ENCODE measurements around the gene TMEM175.

Gene TMEM175

GRCh38 chr4:954211-955020 is 22.2 kb downstream of the TMEM175 start:
- DNase-seq, result no peak

GRCh38 chr4:955161-955921 is 23.1 kb downstream of the TMEM175 start:
- in situ Hi-C loops (cut with HindIII; ENCODE audit: low pct_ligation_motif_present, low pct_unique_long_range_greater_than_20kb, low sequenced_read_pairs), result no loop called here
- no peak for DNase-seq

More at GRCh38 chr4:954211-955020, 22.2 kb downstream of the TMEM175 start:
- in situ Hi-C loops (cut with HindIII; ENCODE audit: low pct_ligation_motif_present, low pct_unique_long_range_greater_than_20kb, low sequenced_read_pairs), result no loop called here

- no peak for DNase-seq
- in situ Hi-C loops (cut with HindIII; ENCODE audit: low pct_ligation_motif_present, low pct_unique_long_range_greater_than_20kb, low sequenced_read_pairs), result no loop called here
These were observed 23.7 kb downstream of the TMEM175 start for GRCh38 chr4:955931-956381.

GRCh38 chr4:956531-957230 is 24.4 kb downstream of the TMEM175 start:
- in situ Hi-C loops (cut with HindIII; ENCODE audit: low pct_ligation_motif_present, low pct_unique_long_range_greater_than_20kb, low sequenced_read_pairs), result no loop called here
- no peak for DNase-seq

- DNase-seq, result no peak
- in situ Hi-C loops (cut with HindIII; ENCODE audit: low pct_ligation_motif_present, low pct_unique_long_range_greater_than_20kb, low sequenced_read_pairs), result no loop called here
These were observed 24.9 kb downstream of the TMEM175 start for GRCh38 chr4:957231-957580.

- no peak for DNase-seq
- in situ Hi-C loops (cut with HindIII; ENCODE audit: low pct_ligation_motif_present, low pct_unique_long_range_greater_than_20kb, low sequenced_read_pairs), result no loop called here
These were observed 25.5 kb downstream of the TMEM175 start for GRCh38 chr4:957581-958313.

GRCh38 chr4:958314-958665 is 26.0 kb downstream of the TMEM175 start:
- no peak for DNase-seq
- in situ Hi-C loops (cut with HindIII; ENCODE audit: low pct_ligation_motif_present, low pct_unique_long_range_greater_than_20kb, low sequenced_read_pairs), result no loop called here

GRCh38 chr4:958696-959337 is 26.6 kb downstream of the TMEM175 start:
- in situ Hi-C loops (cut with HindIII; ENCODE audit: low pct_ligation_motif_present, low pct_unique_long_range_greater_than_20kb, low sequenced_read_pairs), result no loop called here
- DNase-seq, result no peak

- in situ Hi-C loops (cut with HindIII; ENCODE audit: low pct_ligation_motif_present, low pct_unique_long_range_greater_than_20kb, low sequenced_read_pairs), result no loop called here
- no peak for DNase-seq
These were observed 27.3 kb downstream of the TMEM175 start for GRCh38 chr4:959338-960139.

GRCh38 chr4:960140-960635 is 27.9 kb downstream of the TMEM175 start:
- in situ Hi-C loops (cut with HindIII; ENCODE audit: low pct_ligation_motif_present, low pct_unique_long_range_greater_than_20kb, low sequenced_read_pairs), result no loop called here
- no peak for DNase-seq

- in situ Hi-C loops (cut with HindIII; ENCODE audit: low pct_ligation_motif_present, low pct_unique_long_range_greater_than_20kb, low sequenced_read_pairs), result no loop called here
- DNase-seq, result no peak
These were observed 28.5 kb downstream of the TMEM175 start for GRCh38 chr4:960636-961350.

- in situ Hi-C loops (cut with HindIII; ENCODE audit: low pct_ligation_motif_present, low pct_unique_long_range_greater_than_20kb, low sequenced_read_pairs), result no loop called here
- no peak for DNase-seq
These were observed 29.3 kb downstream of the TMEM175 start for GRCh38 chr4:961351-962230.

GRCh38 chr4:962231-963208 is 30.3 kb downstream of the TMEM175 start:
- no peak for DNase-seq
- in situ Hi-C loops (cut with HindIII; ENCODE audit: low pct_ligation_motif_present, low pct_unique_long_range_greater_than_20kb, low sequenced_read_pairs), result no loop called here

GRCh38 chr4:963276-964225 is 31.3 kb downstream of the TMEM175 start:
- in situ Hi-C loops (cut with HindIII; ENCODE audit: low pct_ligation_motif_present, low pct_unique_long_range_greater_than_20kb, low sequenced_read_pairs), result no loop called here
- DNase-seq, result no peak

Measured in ACHN (cell line).